WTC11 (cell line): ENCODE results near the gene ITGA5.

Experiments used
- CTCF ChIP-seq: fragments of 200-600 bp; IDR thresholded peaks from 2 replicates; pipeline ENCODE4 v1.8.0; 2022; ENCODE audit warnings: antibody characterized with exemption
- ELF4 ChIP-seq: sonication (generic); formaldehyde crosslinking; IDR thresholded peaks from 2 replicates; pipeline ENCODE4 v1.8.1; 2022; ENCODE audit warnings: low read depth, mild to moderate bottlenecking, moderate library complexity, missing genetic modification reagents
- FOXJ3 ChIP-seq: sonication (generic); formaldehyde crosslinking; IDR thresholded peaks from 2 replicates; pipeline ENCODE4 v1.9.0; 2021; ENCODE audit warnings: missing genetic modification reagents, mild to moderate bottlenecking, borderline replicate concordance
- IRF1 ChIP-seq: sonication (generic); formaldehyde crosslinking; IDR thresholded peaks from 2 replicates; pipeline ENCODE4 v1.8.0; 2023; ENCODE audit warnings: missing genetic modification reagents
- MXD4 ChIP-seq: fragments of 250-450 bp; sonication (Bioruptor Pico); IDR thresholded peaks from 2 replicates; pipeline ENCODE4 v1.8.0; 2021; ENCODE audit warnings: mild to moderate bottlenecking, moderate library complexity, borderline replicate concordance
- NR2C2 ChIP-seq: sonication (generic); formaldehyde crosslinking; IDR thresholded peaks from 2 replicates; pipeline ENCODE4 v1.8.0; 2022; ENCODE audit warnings: mild to moderate bottlenecking, missing genetic modification reagents
- SP1 ChIP-seq: sonication (generic); formaldehyde crosslinking; conservative IDR thresholded peaks from 2 replicates; pipeline ENCODE4 v1.8.1; 2022; ENCODE audit warnings: missing genetic modification reagents
- STAT6 ChIP-seq: sonication (generic); formaldehyde crosslinking; conservative IDR thresholded peaks from 2 replicates; pipeline ENCODE4 v1.8.1; 2023; ENCODE audit warnings: mild to moderate bottlenecking, low read depth, missing genetic modification reagents, moderate library complexity
- USF2 ChIP-seq: sonication (generic); formaldehyde crosslinking; IDR thresholded peaks from 2 replicates; pipeline ENCODE4 v1.8.1; 2023; ENCODE audit warnings: mild to moderate bottlenecking, missing genetic modification reagents, moderate library complexity
- ZNF138 ChIP-seq: sonication (generic); formaldehyde crosslinking; conservative IDR thresholded peaks from 2 replicates; pipeline ENCODE4 v1.8.1; 2022; ENCODE audit warnings: mild to moderate bottlenecking, moderate library complexity, missing genetic modification reagents

GRCh38 chr12:54438517-54438916 lies 19.5 kb upstream of the ITGA5 start:
- TF ChIP-seq NR2C2 (CRISPR knock-in tag) (no peak), CTCF (no peak), MXD4 (CRISPR knock-in tag) (no peak), FOXJ3 (CRISPR knock-in tag) (no peak), USF2 (CRISPR knock-in tag) (no peak), SP1 (no peak), ELF4 (CRISPR knock-in tag) (no peak), ZNF138 (CRISPR knock-in tag) (no peak), STAT6 (CRISPR knock-in tag) (no peak), IRF1 (CRISPR knock-in tag) (no peak)
